Testis (tissue), 3 donors: ENCODE results near the gene TMEM120B. TPM values are rescaled to one million over a fixed set of nuclear protein-coding genes. Genes with fewer than 3 reads are reported as not detected.
"Not testable (repeated sequence)": the region's sequence is repeated elsewhere in the genome, so short reads cannot be mapped to it uniquely, and the experiment has no call there.

Experiments
- DNase-seq: peaks from one replicate; pipeline ENCODE4 v3.0.0-alpha.2; 2019
- H3K27ac ChIP-seq, 2 donors: fragments of 200-600 bp; sonication (generic); one replicate each; pipeline ENCODE4 v1.5.1; 2019
- H3K27me3 ChIP-seq: fragments of 200-600 bp; sonication (generic); one replicate; pipeline ENCODE4 v1.5.1; 2019
- H3K36me3 ChIP-seq: fragments of 200-600 bp; sonication (generic); one replicate; pipeline ENCODE4 v1.5.1; 2017; ENCODE audit warnings: low read depth; ENCODE audit errors: missing control alignments
- H3K4me1 ChIP-seq: fragments of 200-600 bp; sonication (generic); one replicate; pipeline ENCODE4 v1.5.1; 2019
- H3K4me3 ChIP-seq, 2 donors: fragments of 200-600 bp; sonication (generic); one replicate each; pipeline ENCODE4 v1.5.1; 2017 to 2019
- H3K9me3 ChIP-seq: fragments of 200-600 bp; sonication (generic); one replicate; pipeline ENCODE4 v1.5.1; 2017
- POLR2A ChIP-seq: fragments of 450-650 bp; IDR thresholded peaks from one replicate; pipeline ENCODE4 v1.6.1; 2017; ENCODE audit warnings: antibody characterized with exemption, mild to moderate bottlenecking, moderate library complexity
- WGBS, 2 donors: methylation state at CpG; one replicate each; pipeline ENCODE4 v1.1.5; 2018; 5-methylcytosine and 5-hydroxymethylcytosine counted together
- intact Hi-C: fragments of 100-400 bp; cut with DNase I; formaldehyde crosslinking; loops from one replicate; pipeline ENCODE4 v1.15.1; 2023; ENCODE audit warnings: low total_unique reads
- polyA plus RNA-seq: library from polyadenylated mRNA; stranded (reverse); fragments of 350-450 nt; fragmentation: Illumina TruSeq; extraction: RNeasy Lipid Tissue Mini Kit (QIAGEN cat#74804); gene quantifications from one replicate; pipeline ENCODE4 v1.2.3, GENCODE V29; 2014; ENCODE audit warnings: low read depth, low replicate concordance; ENCODE audit not compliant: insufficient read depth
- total RNA-seq, 2 donors: library from RNA; depleted of rRNA; stranded (reverse); fragments of >200 nt; gene quantifications; one replicate each; pipeline ENCODE4 v1.2.3, GENCODE V29; 2016
- TF ChIP-seq, protein P1 (sequence below), 3 experiments: fragments of 450-650 bp in 2 of 3; fragments of 200-600 bp in 1 of 3; sonication (generic) in 1 of 3; IDR thresholded peaks; one replicate each; pipeline ENCODE4 v1.5.1; 2016 to 2019; ENCODE audit warnings: antibody characterized with exemption in 3 of 3, mild to moderate bottlenecking in 2 of 3, moderate library complexity in 1 of 3

The TMEM120B gene
- total and polyA plus RNA-seq, 3 donors from 2014 or later = 4.9 to 17.2 (median 16.9) TPM

DNA sequence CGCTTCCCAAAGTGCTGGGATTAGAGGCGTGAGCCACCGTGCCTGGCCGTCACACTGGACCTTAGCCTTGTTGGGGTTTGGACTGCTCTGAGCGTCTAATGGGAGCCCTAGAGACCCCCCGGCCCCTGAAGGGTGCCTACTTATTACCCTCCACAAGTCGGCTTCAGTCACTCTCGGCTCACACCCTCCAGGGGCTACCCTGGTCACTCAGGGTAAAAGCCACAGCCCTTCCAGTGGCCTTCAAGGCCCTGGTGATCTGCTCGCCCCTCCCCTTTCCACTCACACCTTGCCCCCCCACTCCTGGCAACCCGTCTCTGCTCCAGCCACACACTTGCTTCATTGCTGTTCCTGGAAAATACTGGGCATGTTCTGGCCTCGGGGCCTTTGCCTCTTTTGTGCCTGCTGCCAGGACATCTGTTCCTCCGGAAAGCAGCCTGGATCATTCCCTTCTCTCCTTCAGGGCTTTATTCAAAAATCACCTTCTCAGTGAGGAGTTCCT is 39.5 kb upstream of the TMEM120B start:
- no peaks in the 10 kb centered on the region for H3K9me3 ChIP-seq
- peak; percentile 28 for DNase-seq
- no peaks in the 10 kb centered on the region for H3K36me3 ChIP-seq
- H3K4me1 ChIP-seq = peaks cover 7% of the 10 kb centered on the region
- H3K27me3 ChIP-seq = no peaks in the 10 kb centered on the region
- H3K4me3 ChIP-seq = peak overlapping the region in 1 of 2 donors; percentile 54
- H3K27ac ChIP-seq = no peak overlapping the region
- WGBS, 2 donors = 34 to 38% methylated on average over 10 to 12 of the region's 12 CpGs
- intact Hi-C loops = no loop called here
- TF ChIP-seq POLR2A = no peak
- TF ChIP-seq, protein P1, sequence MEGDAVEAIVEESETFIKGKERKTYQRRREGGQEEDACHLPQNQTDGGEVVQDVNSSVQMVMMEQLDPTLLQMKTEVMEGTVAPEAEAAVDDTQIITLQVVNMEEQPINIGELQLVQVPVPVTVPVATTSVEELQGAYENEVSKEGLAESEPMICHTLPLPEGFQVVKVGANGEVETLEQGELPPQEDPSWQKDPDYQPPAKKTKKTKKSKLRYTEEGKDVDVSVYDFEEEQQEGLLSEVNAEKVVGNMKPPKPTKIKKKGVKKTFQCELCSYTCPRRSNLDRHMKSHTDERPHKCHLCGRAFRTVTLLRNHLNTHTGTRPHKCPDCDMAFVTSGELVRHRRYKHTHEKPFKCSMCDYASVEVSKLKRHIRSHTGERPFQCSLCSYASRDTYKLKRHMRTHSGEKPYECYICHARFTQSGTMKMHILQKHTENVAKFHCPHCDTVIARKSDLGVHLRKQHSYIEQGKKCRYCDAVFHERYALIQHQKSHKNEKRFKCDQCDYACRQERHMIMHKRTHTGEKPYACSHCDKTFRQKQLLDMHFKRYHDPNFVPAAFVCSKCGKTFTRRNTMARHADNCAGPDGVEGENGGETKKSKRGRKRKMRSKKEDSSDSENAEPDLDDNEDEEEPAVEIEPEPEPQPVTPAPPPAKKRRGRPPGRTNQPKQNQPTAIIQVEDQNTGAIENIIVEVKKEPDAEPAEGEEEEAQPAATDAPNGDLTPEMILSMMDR (IDR thresholded peaks at IDR 0.05) = no peak

DNA sequence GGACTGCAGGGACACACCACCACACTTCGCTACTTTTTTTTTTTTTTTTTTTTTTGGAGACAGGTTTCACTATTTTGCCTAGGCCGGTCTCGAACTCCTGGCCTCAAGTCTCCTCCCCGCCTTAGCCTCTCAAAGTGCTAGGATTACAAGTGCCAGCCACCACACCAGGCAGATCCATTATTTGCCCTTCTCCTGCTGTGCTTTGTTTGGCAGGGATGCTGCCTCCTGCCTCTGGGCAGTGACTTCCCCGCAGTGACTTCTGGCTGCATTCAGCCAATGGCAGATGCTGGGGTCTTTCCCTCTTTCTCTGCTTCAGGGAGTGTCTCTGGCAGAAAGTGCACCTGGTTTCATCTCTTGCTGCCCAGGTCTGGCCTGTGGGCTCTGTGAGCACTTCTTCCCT is 36.4 kb upstream of the TMEM120B start:
- Histone ChIP-seq H3K4me1 (peaks cover 7% of the 10 kb centered on the region), H3K36me3 (no peaks in the 10 kb centered on the region), H3K27ac (no peak overlapping the region), H3K27me3 (no peaks in the 10 kb centered on the region), H3K9me3 (no peaks in the 10 kb centered on the region), H3K4me3 (no peak overlapping the region)
- DNase-seq = no peak
- 91 to 92% methylated on average over 5 of the region's 5 CpGs for WGBS, 2 donors
- no peak for TF ChIP-seq POLR2A
- TF ChIP-seq, protein P1 (IDR thresholded peaks at IDR 0.05) = no peak
- intact Hi-C loops = no loop called here

GRCh38 chr12:121678305-121678704 is 34.2 kb upstream of the TMEM120B start:
- intact Hi-C loops = no loop called here
- TF ChIP-seq, protein P1 (IDR thresholded peaks at IDR 0.05) = no peak
- no peak for DNase-seq
- Histone ChIP-seq H3K36me3 (no peaks in the 10 kb centered on the region), H3K27me3 (no peaks in the 10 kb centered on the region), H3K4me1 (no peaks in the 10 kb centered on the region), H3K9me3 (no peaks in the 10 kb centered on the region), H3K4me3 (no peak overlapping the region), H3K27ac (no peak overlapping the region)
- WGBS, 2 donors = 83 to 91% methylated on average over 3 of the region's 3 CpGs

- no peaks in the 10 kb centered on the region for H3K9me3 ChIP-seq
- intact Hi-C loops = no loop called here
- H3K36me3 ChIP-seq = no peaks in the 10 kb centered on the region
- no peak overlapping the region for H3K4me3 ChIP-seq
- no peak for DNase-seq
- no peaks in the 10 kb centered on the region for H3K27me3 ChIP-seq
- 71 to 79% methylated on average over 9 of the region's 9 CpGs for WGBS, 2 donors
- no peaks in the 10 kb centered on the region for H3K4me1 ChIP-seq
- TF ChIP-seq POLR2A = no peak
- H3K27ac ChIP-seq = no peak overlapping the region
Observed at GRCh38 chr12:121678716-121679300, 33.7 kb upstream of the TMEM120B start.

DNA sequence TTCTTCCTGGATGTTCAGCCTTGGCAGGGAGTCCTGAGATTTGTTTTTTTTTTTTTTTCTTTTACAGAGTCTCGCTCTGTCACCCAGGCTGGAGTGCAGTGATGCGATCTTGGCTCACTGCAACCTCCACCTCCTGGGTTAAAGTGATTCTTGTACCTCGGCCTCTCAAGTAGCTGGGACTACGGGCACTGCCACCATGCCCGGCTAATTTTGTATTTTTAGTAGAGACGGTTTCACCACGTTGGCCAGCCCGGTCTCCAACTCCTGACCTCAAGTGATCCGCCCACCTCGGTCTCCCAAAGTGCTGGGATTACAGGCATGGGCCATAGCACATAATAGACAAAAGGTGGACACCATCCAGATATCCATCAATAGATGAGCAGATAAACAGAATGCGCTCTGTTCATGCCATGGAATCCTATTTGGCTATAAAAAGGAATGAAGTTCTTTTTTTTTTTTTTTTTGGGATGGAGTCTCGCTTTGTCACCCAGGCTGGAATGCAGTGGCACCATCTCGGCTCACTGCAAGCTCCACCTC is 32.8 kb upstream of the TMEM120B start:
- not testable (repeated sequence) for H3K27ac ChIP-seq, H3K36me3 ChIP-seq, DNase-seq, H3K4me3 ChIP-seq, H3K9me3 ChIP-seq, H3K4me1 ChIP-seq, H3K27me3 ChIP-seq
- intact Hi-C loops = loop anchor here (5.0 to 10.0 kb wide), 2 partner anchors 127 to 185 kb away; no protein-coding TSS in a partner anchor
- WGBS, 2 donors = 88 to 96% methylated on average over 10 to 13 of the region's 13 CpGs

GRCh38 chr12:121688966-121689365 is 23.6 kb upstream of the TMEM120B start:
- Histone ChIP-seq H3K27ac (no peak overlapping the region), H3K9me3 (no peaks in the 10 kb centered on the region), H3K4me3 (no peak overlapping the region), H3K36me3 (no peaks in the 10 kb centered on the region), H3K27me3 (no peaks in the 10 kb centered on the region), H3K4me1 (no peaks in the 10 kb centered on the region)
- 66 to 73% methylated on average over 3 of the region's 3 CpGs for whole genome bisulfite sequencing, 2 donors
- TF ChIP-seq, protein P1 (IDR thresholded peaks at IDR 0.05) = no peak
- no peak for TF ChIP-seq POLR2A
- DNase-seq = no peak
- intact Hi-C loops = loop anchor here (10.0 kb wide), 1 partner anchor 194 kb away; no protein-coding TSS in a partner anchor
